ENCODE measurements around the gene UBAP1. TPM values are rescaled to one million over a fixed set of nuclear protein-coding genes. Genes with fewer than 3 reads are reported as not detected.
"Not testable (repeated sequence)": the region's sequence is repeated elsewhere in the genome, so short reads cannot be mapped to it uniquely, and the experiment has no call there.

Gene UBAP1
- total RNA-seq, 1 donor from 2014 or later = 21.1 TPM

- DNase-seq = no peak
These were observed 632 bp downstream of the UBAP1 start for GRCh38 chr9:34179213-34180136.

- DNase-seq = no peak
These were observed 7.1 kb downstream of the UBAP1 start for GRCh38 chr9:34185778-34186551.

- no peak for DNase-seq
These were observed 9.0 kb downstream of the UBAP1 start for GRCh38 chr9:34187891-34188240.

GRCh38 chr9:34190996-34191892 lies 12.4 kb downstream of the UBAP1 start:
- DNase-seq = no peak

GRCh38 chr9:34195143-34195542 lies 16.3 kb downstream of the UBAP1 start:
- no peak for DNase-seq

GRCh38 chr9:34197286-34197685 lies 18.4 kb downstream of the UBAP1 start:
- DNase-seq = not testable (repeated sequence)

GRCh38 chr9:34197756-34198711 lies 19.2 kb downstream of the UBAP1 start:
- DNase-seq = no peak

- DNase-seq = no peak
These were observed 21.2 kb downstream of the UBAP1 start for GRCh38 chr9:34200092-34200491.

- no peak for DNase-seq
These were observed 24.6 kb downstream of the UBAP1 start for GRCh38 chr9:34203275-34203991.

GRCh38 chr9:34203992-34204635 lies 25.3 kb downstream of the UBAP1 start:
- no peak for DNase-seq

- no peak for DNase-seq
These were observed 26.3 kb downstream of the UBAP1 start for GRCh38 chr9:34205102-34205501.

- DNase-seq = no peak
These were observed 27.7 kb downstream of the UBAP1 start for GRCh38 chr9:34206561-34206960.

- no peak for DNase-seq
These were observed 32.6 kb downstream of the UBAP1 start for GRCh38 chr9:34211395-34211794.

GRCh38 chr9:34214354-34215000 lies 35.6 kb downstream of the UBAP1 start:
- not testable (repeated sequence) for DNase-seq

- no peak for DNase-seq
These were observed 37.5 kb downstream of the UBAP1 start for GRCh38 chr9:34216325-34216724.

GRCh38 chr9:34217015-34217414 lies 38.2 kb downstream of the UBAP1 start:
- not testable (repeated sequence) for DNase-seq

- DNase-seq = no peak
These were observed 39.6 kb downstream of the UBAP1 start for GRCh38 chr9:34218446-34218845.

GRCh38 chr9:34219421-34219820 lies 40.6 kb downstream of the UBAP1 start:
- no peak for DNase-seq

- no peak for DNase-seq
These were observed 41.4 kb downstream of the UBAP1 start for GRCh38 chr9:34220218-34220617.
